Fibroblast of peridontal ligament (primary cell): ENCODE results near the gene AGRN.

Experiments used
- DNase-seq: peaks from one replicate; pipeline ENCODE4 v3.0.0-alpha.2; 2010; ENCODE audit errors: extremely low read depth

The AGRN gene

GRCh38 chr1:1038694-1039093, 18.8 kb downstream of the AGRN start:
- no peak for DNase-seq

GRCh38 chr1:1039145-1039910, 19.4 kb downstream of the AGRN start:
- DNase-seq: no peak

GRCh38 chr1:1040004-1040991, 20.4 kb downstream of the AGRN start:
- peak; percentile 41 for DNase-seq

- no peak for DNase-seq
These were observed 21.2 kb downstream of the AGRN start for GRCh38 chr1:1041092-1041523.

GRCh38 chr1:1041873-1042272, 22.0 kb downstream of the AGRN start:
- no peak for DNase-seq

- DNase-seq: no peak
These were observed 22.9 kb downstream of the AGRN start for GRCh38 chr1:1042835-1043234.

- no peak for DNase-seq
These were observed 23.5 kb downstream of the AGRN start for GRCh38 chr1:1043411-1043810.

GRCh38 chr1:1043921-1044320, 24.0 kb downstream of the AGRN start:
- no peak for DNase-seq

GRCh38 chr1:1044455-1045078, 24.6 kb downstream of the AGRN start:
- no peak for DNase-seq

- no peak for DNase-seq
These were observed 25.2 kb downstream of the AGRN start for GRCh38 chr1:1045129-1045528.

GRCh38 chr1:1046243-1046642, 26.3 kb downstream of the AGRN start:
- no peak for DNase-seq

GRCh38 chr1:1046767-1047166, 26.8 kb downstream of the AGRN start:
- no peak for DNase-seq

- DNase-seq: no peak
These were observed 27.5 kb downstream of the AGRN start for GRCh38 chr1:1047407-1047806.

GRCh38 chr1:1047963-1048362, 28.0 kb downstream of the AGRN start:
- no peak for DNase-seq

- DNase-seq: no peak
These were observed 28.8 kb downstream of the AGRN start for GRCh38 chr1:1048765-1049164.

GRCh38 chr1:1049318-1050165, 29.6 kb downstream of the AGRN start:
- DNase-seq: no peak

GRCh38 chr1:1050577-1051052, 30.7 kb downstream of the AGRN start:
- no peak for DNase-seq

GRCh38 chr1:1051127-1051810, 31.3 kb downstream of the AGRN start:
- no peak for DNase-seq

GRCh38 chr1:1052003-1052840, 32.3 kb downstream of the AGRN start:
- DNase-seq: no peak

GRCh38 chr1:1053022-1053421, 33.1 kb downstream of the AGRN start:
- no peak for DNase-seq
